ENCODE measurements around the gene SOS1.
"Not testable (repeated sequence)": the region's sequence is repeated elsewhere in the genome, so short reads cannot be mapped to it uniquely, and the experiment has no call there.

SOS1 gene

GRCh38 chr2:39141334-39142271, 20.8 kb upstream of the SOS1 start:
- Histone ChIP-seq H3K79me2 (ENCODE audit: control insufficient read depth, low read length) (no peaks in the 10 kb centered on the region), H3K36me3 (ENCODE audit: control insufficient read depth, low read length) (no peaks in the 10 kb centered on the region), H4K20me1 (ENCODE audit: control insufficient read depth, insufficient read depth, low read depth, low read length) (no peaks in the 10 kb centered on the region), H3K9me3 (ENCODE audit: control insufficient read depth, insufficient read depth, low read length) (no peaks in the 10 kb centered on the region), H3K27ac (ENCODE audit: low read depth, low read length) (peak overlapping the region; percentile 92), H3F3A (ENCODE audit: control insufficient read depth, insufficient read depth) (peaks cover 32% of the 10 kb centered on the region), H3K9me2 (replicated peaks; ENCODE audit: control insufficient read depth, low read length) (no peaks in the 10 kb centered on the region), H3K4me1 (ENCODE audit: control insufficient read depth, low read length) (peaks cover 68% of the 10 kb centered on the region), H3K4me2 (ENCODE audit: low read length) (peak overlapping the region; percentile 70), H3K4me3 (ENCODE audit: low read length) (peak overlapping the region; percentile 61), H3K27me3 (ENCODE audit: control insufficient read depth, low read length) (no peaks in the 10 kb centered on the region)
- no peak for TF ChIP-seq CTCF (IDR thresholded peaks at IDR 0.05; ENCODE audit: low read depth, low read length, poor library complexity, severe bottlenecking)
- no peak for TF ChIP-seq EZH2phosphoT487 (IDR thresholded peaks at IDR 0.05; ENCODE audit: borderline replicate concordance, low read length)

- H3K4me2 ChIP-seq (ENCODE audit: low read length): peak overlapping the region; percentile 70
- H3K27me3 ChIP-seq (ENCODE audit: control insufficient read depth, low read length); H3K79me2 ChIP-seq (ENCODE audit: control insufficient read depth, low read length); H3K9me2 ChIP-seq (replicated peaks; ENCODE audit: control insufficient read depth, low read length); H4K20me1 ChIP-seq (ENCODE audit: control insufficient read depth, insufficient read depth, low read depth, low read length); H3K9me3 ChIP-seq (ENCODE audit: control insufficient read depth, insufficient read depth, low read length); H3K36me3 ChIP-seq (ENCODE audit: control insufficient read depth, low read length): not testable (repeated sequence)
- peak overlapping the region; percentile 92 for H3K27ac ChIP-seq (ENCODE audit: low read depth, low read length)
- H3K4me3 ChIP-seq (ENCODE audit: low read length): peak overlapping the region; percentile 54
- peaks cover 75% of the 10 kb centered on the region for H3K4me1 ChIP-seq (ENCODE audit: control insufficient read depth, low read length)
- H3F3A ChIP-seq (ENCODE audit: control insufficient read depth, insufficient read depth): peaks cover 33% of the 10 kb centered on the region
Observed at GRCh38 chr2:39140948-39141333, 20.1 kb upstream of the SOS1 start.

GRCh38 chr2:39140322-39140847, 19.5 kb upstream of the SOS1 start:
- Histone ChIP-seq H3K9me2 (replicated peaks; ENCODE audit: control insufficient read depth, low read length) (no peaks in the 10 kb centered on the region), H3K4me1 (ENCODE audit: control insufficient read depth, low read length) (peaks cover 80% of the 10 kb centered on the region), H3K27me3 (ENCODE audit: control insufficient read depth, low read length) (no peaks in the 10 kb centered on the region), H3K9me3 (ENCODE audit: control insufficient read depth, insufficient read depth, low read length) (no peaks in the 10 kb centered on the region), H3K4me3 (ENCODE audit: low read length) (peak overlapping the region; percentile 54), H3K4me2 (ENCODE audit: low read length) (peak overlapping the region; percentile 70), H3K36me3 (ENCODE audit: control insufficient read depth, low read length) (no peaks in the 10 kb centered on the region), H4K20me1 (ENCODE audit: control insufficient read depth, insufficient read depth, low read depth, low read length) (no peaks in the 10 kb centered on the region), H3K79me2 (ENCODE audit: control insufficient read depth, low read length) (no peaks in the 10 kb centered on the region), H3K27ac (ENCODE audit: low read depth, low read length) (peak overlapping the region; percentile 92), H3F3A (ENCODE audit: control insufficient read depth, insufficient read depth) (peaks cover 33% of the 10 kb centered on the region)
- TF ChIP-seq CTCF (IDR thresholded peaks at IDR 0.05; ENCODE audit: low read depth, low read length, poor library complexity, severe bottlenecking): no peak
